OCI-LY1 (cell line): Measurements from ENCODE around the gene PPARGC1A.

ENCODE experiments used
- EZH2 ChIP-seq: fragments of 200-600 bp; sonication (generic), shearing (Covaris generic); IDR thresholded peaks from 2 replicates; pipeline ENCODE4 v1.8.0; 2017; ENCODE audit warnings: borderline replicate concordance, mixed run types, mild to moderate bottlenecking, antibody characterized with exemption, low read length, moderate library complexity, mixed read lengths
- TF ChIP-seq, protein P1 (sequence below): fragments of 200-600 bp; sonication (generic), shearing (Covaris generic); IDR thresholded peaks from 2 replicates; pipeline ENCODE4 v1.5.1; 2017; ENCODE audit warnings: mild to moderate bottlenecking, antibody characterized with exemption, low read length, moderate library complexity, mixed read lengths

DNA sequence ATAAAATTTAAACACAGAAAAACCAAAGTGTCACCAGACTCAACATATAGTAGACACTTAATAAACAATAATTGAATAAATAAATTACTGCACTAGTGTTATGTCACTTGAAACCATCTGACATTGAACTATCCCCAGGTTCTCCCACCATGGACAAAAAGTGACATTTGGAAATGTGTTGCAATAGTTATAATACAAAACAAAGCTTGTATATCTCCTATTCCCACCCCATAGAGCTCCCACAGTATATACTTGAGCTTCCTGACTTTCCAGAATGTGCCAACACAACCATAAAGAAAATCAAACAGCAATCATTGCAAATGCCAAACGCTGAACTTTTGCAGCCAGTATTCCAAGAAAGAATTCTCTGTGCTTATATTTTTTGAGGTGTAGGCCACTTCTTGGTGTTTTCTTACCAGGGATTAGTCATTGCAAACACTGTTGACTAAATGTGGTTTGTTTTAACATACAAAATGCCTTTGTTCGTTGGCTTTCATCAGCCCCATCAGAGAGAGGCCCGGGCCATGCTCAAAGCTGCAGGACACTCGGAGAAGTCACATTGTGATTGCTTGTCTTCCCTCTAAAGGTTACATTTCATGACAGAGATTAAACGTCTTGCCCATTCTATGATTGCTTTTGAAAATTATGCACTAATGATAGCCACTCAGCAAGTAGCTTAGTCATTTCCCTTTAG lies 33.8 kb downstream of the PPARGC1A start:
- TF ChIP-seq, protein P1, sequence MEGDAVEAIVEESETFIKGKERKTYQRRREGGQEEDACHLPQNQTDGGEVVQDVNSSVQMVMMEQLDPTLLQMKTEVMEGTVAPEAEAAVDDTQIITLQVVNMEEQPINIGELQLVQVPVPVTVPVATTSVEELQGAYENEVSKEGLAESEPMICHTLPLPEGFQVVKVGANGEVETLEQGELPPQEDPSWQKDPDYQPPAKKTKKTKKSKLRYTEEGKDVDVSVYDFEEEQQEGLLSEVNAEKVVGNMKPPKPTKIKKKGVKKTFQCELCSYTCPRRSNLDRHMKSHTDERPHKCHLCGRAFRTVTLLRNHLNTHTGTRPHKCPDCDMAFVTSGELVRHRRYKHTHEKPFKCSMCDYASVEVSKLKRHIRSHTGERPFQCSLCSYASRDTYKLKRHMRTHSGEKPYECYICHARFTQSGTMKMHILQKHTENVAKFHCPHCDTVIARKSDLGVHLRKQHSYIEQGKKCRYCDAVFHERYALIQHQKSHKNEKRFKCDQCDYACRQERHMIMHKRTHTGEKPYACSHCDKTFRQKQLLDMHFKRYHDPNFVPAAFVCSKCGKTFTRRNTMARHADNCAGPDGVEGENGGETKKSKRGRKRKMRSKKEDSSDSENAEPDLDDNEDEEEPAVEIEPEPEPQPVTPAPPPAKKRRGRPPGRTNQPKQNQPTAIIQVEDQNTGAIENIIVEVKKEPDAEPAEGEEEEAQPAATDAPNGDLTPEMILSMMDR, result no peak
- TF ChIP-seq EZH2, result no peak
